HG03571 (cell line): ENCODE data around the gene ITGB1BP1.

ENCODE experiments used
- ATAC-seq: cut with Tn5 transposase; IDR thresholded peaks from one replicate; pipeline ENCODE4 v1.9.1; 2021; ENCODE audit not compliant: unreplicated experiment

Gene ITGB1BP1

DNA sequence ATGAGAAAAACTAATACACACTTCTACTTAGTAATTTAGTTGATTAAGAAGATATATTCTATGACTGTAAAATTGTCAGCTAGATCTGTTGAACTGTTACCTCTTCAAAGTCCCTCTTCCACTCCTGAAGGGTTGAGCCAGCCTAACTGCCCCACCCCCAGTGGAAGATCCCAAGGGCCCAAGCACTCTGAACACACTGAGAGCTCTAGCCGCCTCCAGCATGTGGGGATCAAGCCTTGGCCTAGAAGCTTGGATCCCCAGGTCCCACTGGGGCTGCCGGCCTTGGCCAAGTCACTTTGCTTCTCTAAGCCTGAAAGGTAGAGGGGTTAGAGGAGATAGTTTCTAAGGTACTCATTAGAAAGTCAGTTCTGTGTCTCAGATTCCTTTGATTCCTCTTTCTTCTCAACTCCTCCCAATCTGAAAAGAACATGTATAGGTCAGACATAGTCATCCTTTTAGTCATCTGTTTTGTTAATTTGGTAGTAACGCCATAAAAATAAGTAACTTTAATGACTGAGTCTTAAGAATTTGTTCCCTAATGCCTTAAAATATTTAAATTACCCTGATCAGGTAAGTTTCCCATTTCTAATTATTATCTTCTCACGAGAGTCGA is 5.7 kb upstream of the ITGB1BP1 start:
- ATAC-seq = no peak

DNA sequence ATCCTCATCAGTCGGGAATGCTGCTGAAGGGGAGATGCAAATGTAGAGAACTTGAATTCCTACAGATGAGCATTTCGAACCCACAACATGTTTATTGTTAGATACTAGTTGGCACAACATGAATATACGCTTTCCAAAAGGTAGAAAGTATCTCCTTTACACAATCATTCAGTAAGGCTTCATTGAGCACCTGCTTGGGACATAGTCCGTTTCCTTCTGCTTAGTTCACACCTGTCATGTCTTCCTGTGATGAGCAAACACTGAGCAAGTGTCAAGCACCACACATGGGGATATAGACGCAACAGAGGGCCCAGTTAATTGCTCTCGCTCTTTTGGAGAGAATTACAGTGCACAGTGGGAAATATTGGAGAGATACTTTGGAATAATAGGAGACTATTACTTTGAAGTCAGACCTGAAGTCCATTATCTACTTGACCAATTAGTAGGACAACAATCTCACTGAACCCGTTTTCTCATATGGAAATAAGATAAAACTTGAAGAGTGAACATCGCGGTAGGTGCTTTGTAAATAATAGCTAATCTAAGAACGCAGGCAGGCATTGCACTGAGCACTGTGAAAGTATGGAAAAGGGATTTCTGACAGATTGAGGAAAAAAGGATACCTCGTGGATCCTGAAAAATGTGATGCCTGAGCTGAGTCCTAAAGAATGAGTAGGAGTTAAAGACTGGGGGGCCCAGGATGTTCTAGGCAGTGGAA is 1.3 kb upstream of the ITGB1BP1 start:
- no peak for ATAC-seq

DNA sequence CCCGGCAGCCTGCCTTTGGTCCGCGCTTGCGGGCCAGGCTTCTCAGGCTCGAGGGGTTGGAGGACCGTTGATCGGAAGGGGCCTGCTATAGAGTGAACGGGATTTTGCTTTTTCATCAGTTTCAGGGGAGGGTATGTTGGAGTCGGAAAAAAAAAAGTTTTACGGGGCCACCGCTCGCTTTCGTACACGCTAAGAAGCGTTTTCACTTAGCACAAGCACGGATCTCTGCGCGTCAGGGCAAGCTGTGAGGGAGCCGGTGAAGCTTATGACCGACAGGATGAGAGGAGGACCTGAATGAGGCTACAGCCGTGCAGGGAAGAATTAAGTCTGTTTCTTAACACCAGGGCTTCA is 569 bp upstream of the ITGB1BP1 start:
- peak; percentile 4 for ATAC-seq

DNA sequence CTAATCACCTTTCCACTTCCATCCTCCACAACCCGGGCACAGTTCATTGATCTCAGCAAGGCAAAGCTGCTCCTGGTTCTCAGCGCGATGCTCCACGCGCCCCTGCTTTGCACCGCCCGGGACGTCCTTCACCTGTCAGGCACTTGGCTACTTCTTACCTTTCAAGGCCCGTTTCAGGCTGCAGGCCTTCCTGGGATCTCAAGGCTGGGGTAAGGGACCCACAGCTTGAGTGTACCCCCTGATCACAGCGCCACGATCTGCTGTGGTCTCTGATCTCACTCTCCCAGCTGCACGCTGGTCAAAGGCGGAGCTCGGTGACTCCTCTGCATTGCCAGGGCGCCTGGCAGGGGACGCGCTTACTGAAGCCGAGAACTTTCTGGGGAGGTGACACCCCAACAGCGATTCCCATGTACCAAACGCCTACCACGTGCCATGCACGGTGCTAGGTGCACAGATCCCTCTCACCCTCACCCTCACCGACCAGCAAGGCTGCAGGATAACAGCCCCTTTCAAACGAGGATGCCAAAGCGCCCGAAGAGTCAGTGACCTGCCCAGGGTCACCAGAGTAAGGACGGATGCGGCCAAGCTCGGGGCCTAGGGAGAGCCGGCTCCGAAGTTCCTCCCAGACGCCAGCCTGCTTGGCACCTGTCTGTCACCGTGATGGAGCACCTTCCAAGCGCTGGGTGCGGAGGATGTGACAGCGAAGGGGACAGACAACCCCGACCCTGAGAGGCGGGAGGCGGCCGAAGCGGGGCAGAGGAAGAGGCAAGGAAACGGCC is 818 bp downstream of the ITGB1BP1 start:
- peak; percentile 32 for ATAC-seq

DNA sequence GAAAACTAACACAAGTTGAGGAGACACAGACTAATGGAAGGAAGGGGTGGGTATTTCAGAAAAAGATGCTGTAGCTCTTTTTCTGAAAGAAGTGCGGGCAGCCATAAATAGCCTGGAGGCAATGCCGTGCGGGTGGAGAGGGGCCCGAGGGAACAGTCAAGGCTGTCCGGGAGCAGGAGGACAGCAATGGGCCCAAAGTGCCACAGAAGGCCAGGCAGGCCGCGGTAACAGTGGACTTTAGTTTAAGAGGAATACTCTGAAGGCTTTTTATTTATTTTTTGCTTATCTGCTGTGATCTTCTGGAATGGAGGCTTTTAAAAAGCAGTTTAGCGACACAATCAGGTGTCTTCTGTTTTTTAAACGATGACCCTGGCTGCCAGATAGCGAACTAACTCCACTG is 2.8 kb downstream of the ITGB1BP1 start:
- no peak for ATAC-seq

DNA sequence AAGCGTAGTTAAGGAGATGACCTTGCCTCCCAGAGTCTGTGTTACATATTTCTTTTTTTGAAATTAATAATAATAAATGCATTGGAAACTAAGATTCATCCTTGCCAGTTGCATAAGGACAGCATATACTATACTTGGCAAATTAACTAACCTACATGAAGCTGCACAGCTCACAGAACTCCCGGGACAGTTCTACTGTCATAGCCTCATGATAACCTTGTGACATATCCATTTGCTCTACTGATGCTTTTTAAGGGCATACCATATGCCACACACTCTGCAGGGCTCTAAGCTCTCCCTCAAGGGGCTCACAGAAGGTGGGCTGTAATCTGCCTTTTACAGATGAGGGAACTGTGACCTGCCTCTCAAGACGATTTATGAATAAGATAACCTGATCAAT is 3.8 kb downstream of the ITGB1BP1 start:
- ATAC-seq = no peak

DNA sequence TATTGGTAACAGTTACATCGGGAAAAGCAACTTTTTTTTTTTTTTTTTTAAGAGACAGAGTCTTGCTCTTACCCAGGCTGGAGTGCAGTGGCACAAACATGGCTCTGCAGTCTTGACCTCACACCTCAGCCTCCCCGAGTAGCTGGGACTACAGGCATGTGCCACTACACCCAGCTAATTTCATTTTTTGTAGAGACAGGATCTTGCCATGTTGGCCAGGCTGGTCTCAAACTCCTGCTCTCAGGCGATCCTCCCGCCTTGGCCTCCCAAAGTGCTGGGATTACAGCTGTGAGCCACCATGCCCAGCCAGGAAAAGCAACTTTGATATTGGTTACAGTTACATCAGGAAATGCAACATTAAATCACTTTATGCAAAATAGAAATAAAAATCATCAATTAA is 4.6 kb downstream of the ITGB1BP1 start:
- ATAC-seq = no peak

DNA sequence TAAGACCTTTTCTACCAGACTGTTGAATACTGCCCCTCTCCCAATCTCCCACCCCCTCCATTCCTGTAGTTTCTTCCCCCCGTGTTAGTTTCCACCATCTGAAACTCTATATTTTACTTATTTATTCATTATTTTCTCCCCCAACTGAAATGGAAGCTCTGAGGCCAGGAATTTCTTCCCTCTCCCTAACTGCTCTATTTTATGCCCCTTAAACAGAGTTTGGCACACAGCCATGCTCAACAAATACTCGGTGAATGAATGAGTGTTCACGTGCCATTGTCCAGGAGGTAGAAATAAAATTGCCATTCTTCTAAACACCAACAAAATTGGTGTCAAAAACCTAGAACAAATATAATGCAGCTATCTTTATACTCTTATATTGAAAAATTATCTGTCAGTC is 5.6 kb downstream of the ITGB1BP1 start:
- no peak for ATAC-seq

DNA sequence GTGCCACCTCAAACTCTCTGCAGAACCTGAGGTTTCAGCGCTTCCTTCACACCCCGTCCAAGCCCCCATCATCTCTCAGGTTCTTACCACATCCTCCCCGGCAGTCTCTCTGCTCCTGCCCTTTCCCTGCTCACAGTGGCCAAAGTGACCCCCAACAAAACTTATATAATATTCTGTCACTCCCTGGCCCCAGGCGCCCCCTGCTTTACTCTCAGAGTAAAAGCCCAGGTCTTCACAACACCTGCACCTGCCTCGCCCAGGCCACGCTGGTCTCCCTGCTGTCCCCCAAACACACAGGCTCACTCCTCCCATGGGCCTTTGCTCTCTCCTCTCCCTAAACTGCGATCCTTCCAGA is 6.4 kb downstream of the ITGB1BP1 start:
- ATAC-seq = no peak

DNA sequence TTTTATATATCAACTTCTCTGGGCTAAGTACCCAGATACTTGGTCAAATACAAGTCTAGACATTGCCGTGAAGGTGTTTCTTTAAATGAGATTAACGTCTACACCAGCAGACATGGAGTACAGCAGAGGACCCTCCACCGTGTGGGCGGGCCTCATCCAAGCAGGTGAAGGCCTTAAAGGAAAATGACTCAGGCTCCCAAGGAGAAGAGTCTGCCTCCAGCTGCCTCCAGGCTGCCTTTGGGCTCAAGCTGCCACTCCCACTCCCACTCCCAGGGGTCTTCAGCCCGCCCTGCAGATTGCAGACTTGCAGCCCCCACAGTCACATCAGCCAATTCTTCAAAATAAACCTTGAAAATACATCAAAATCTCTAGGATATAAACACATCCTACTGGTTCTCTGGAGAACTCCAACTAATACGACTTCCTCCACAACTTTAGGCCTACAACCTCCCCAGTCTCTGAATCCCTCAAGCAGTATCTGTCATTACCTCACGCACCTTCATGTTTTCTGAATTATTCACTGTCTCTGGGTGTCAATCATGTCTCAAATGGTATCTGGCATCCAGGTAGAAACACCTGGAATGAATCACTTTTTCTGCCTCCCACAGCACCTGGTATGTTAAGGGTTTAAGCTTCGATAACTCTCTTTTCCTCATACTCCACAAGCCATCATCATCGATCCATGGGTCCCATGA is 6.9 kb downstream of the ITGB1BP1 start:
- no peak for ATAC-seq

DNA sequence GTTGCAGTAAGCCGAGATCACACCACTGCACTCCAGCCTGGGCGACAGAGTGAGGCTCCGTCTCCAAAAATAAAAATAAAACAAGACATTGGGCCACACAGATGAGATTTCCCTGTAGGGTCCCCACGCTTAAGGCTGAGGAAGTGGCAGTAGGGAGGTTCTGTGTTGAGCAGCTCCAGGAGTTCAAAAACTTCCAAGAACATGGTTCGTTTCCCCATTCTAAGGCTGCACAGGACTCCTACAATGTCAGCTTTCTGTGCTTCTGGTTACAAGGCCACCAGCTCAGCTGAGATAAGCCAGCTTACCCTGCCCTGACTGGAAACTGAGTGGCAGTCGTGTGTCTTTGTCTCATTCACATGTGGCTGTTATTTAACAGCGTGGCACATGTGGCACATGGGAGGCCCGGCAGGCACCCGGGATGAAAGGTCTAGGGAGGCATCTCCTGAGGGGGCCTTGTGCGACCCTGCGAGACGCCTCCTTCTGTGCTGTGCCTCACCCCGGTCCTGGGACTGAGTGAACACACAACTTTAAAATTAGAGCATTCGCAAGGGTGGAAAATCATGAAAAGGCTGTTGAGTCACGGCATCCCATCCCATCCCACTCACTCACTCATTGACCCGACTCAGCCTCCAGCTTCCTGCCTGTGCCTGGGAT is 7.7 kb downstream of the ITGB1BP1 start:
- ATAC-seq = no peak

DNA sequence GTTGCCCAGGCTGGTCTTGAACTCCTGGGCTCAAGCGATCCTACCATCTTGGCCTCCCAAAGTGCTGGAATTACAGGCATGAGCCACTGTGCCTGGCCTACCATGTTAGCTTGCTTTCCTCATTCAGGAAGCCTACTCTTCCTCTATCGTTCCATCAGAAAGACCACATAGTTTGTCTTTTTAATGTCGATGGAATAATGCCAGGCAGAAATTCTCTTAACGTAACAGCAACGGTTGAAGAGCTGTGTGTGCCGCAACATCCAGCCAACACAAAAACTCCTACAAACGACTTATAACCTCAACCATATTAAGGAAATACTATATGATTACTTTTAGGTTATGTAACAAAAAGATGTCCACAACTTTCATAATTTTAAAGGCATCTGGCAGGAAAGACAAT is 10.5 kb downstream of the ITGB1BP1 start:
- ATAC-seq = no peak

DNA sequence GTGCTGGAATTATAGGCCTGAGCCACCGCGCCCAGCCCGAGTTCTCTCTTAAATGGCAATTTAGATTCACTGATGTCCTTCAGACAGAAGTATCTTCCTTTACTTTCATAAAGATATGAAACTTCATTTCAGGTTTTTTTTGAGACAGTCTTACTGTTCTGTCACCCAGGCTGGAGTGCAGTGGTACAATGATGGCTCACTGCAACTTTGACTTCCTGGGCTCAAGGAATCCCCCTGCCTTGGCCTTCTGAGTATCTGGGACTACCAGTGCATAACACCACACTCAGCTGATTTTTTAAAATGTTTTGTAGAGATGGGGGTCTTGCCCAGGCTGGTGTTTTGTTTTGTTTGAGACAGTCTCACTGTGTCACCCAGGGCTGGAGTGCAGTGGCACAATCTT is 13.2 kb downstream of the ITGB1BP1 start:
- ATAC-seq = no peak

DNA sequence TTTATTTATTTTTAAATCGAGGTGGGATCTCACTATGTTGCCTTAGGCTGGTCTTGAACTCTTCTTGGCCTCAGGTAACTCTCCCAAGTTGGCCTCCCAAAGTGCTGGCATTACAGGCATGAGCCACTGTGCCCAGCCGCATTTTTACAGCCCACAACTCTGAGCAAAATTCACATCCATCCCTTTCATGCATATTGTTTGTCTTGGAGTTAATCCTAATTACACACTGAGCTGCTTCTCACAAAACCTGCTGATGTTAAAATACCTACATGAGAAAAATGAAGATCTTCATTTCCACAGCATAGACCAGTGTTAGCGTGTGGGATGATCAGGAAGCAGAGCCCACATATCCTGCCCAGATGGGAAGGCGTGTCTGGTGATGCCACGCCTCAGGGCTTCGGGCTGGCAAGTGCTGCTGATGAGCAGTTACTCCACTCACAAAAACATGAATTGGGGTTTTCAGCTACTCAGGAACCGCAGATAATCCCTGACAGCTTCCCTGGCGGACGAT is 14.6 kb downstream of the ITGB1BP1 start:
- no peak for ATAC-seq

DNA sequence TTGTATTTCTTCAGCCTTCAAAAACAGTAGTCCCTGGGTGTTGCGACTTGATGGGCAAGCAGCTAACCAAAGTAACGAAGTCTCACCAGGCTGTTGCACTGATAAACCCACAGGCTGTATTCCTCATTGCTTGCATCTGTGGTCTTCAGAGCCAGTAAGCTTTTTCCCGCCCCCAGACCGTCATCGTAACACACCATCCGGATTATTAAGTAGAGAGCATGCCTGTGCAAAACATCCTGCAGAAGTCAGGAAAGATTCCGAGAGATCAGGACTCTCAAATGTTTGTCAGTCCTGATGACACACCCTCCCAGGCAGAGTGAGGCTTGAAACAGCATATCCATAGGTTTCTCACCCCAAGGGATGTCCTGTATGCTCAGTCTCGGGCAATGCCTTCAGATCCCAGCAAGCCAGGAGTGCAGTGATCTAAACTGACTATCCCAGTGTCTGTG is 15.9 kb downstream of the ITGB1BP1 start:
- ATAC-seq = no peak

DNA sequence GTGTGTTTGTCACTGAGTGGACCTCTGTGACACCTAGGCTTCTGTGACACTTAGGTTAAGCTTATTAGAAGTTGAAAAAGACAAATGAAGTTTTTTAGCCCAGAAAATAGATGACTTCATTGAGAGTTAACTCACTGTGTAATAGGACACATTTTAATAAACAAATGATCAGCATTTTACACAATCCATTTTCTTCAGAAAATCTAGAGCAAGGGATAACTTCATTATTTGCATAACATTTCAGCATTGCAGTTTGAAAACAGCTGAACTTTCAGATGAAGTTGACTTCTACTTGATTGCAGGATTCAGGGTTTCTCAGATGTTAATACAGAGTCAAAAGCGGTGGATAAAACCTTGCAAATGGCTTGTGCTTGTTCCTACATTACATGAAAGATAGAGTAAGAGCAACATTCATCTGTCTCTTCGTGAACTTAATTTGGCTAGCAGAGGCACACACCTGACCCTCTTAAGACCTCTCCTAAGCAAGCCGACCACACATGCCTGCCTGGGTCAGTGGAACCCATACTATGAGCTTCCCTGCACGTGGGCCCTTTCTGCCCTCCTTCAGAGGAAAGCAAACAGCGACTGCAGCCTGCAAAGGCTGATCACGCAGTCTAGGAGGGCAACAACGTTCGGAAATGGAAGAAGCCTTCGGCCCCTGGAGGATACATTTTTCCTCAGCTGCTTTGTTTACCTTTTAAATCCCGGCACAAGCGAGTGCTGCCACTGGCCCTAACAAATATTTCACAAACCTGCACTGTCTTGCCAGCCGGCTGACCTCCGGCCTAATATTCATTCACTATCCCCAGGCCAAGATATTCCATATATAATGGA is 16.6 kb downstream of the ITGB1BP1 start:
- ATAC-seq = no peak

DNA sequence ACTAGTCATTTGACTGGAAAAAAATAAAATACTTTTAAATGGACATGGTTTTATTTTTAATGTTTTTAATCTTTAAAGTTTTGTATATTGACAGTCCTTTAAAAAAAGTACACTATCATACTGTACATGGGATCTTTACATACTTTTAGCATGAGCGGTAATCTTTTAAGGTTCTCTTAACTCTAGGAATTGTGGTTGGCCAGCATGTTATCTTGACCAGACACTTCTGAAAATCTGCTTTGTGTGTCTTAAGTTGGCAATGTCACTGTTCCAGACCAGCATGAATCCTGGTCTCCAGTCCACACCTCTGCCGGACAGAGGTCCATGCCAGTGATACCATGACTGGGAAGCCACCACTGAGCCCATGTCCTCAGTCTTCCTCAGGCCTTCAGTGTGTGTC is 17.7 kb downstream of the ITGB1BP1 start:
- ATAC-seq = no peak

DNA sequence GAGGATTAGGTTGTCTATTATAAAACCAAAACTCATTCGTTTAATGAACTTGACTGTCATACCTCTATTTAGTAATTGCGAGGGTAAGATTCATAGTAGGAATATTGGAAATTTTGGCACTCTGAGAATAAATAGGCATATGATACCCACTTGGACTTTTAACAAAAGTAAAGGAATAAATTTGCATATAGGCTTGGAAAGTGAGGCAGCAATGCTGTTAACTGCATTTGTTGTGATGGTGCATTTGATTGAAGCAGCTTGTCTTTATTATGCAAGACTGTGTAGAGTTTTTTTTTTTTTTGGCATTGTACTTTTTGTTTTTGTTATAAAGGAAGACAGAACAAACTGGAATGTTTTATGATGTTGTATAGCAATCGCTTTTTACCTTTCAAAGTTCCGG is 18.9 kb downstream of the ITGB1BP1 start:
- no peak for ATAC-seq

DNA sequence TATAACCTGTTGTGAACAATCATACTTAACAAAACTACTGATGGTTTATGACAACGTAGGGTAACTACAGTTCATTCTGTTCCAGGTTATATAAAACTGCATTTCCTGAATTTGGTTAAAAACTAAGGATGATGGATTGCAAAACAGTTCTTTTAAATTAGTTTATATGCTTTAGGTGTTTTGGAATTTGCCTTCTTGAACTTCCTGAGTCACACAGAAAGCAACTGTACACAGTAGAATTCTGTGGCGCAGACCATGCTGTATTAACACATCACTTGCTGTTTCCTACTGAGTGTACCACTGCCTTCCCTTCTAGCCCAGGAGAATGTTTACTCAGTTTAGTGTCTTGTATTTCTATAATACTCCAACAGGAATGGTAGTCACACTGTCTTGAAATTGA is 19.4 kb downstream of the ITGB1BP1 start:
- no peak for ATAC-seq
